ENCODE measurements around the gene FNIP1. TPM values are rescaled to one million over a fixed set of nuclear protein-coding genes. Genes with fewer than 3 reads are reported as not detected.
"Not testable (repeated sequence)": the region's sequence is repeated elsewhere in the genome, so short reads cannot be mapped to it uniquely, and the experiment has no call there.

The FNIP1 gene
- total RNA-seq, 1 donor from 2014 or later: 30.6 TPM

- H3K4me3 Mint-ChIP-seq (ENCODE audit: unreplicated experiment): no peak overlapping the region
- no peak overlapping the region for H3K27ac Mint-ChIP-seq (ENCODE audit: unreplicated experiment)
- H3K27me3 Mint-ChIP-seq (ENCODE audit: unreplicated experiment): no peaks in the 10 kb centered on the region
- no peak for DNase-seq (ENCODE audit: low spot score)
- no peak for TF ChIP-seq CTCF (IDR thresholded peaks at IDR 0.05; ENCODE audit: unreplicated experiment)
- H3K4me1 Mint-ChIP-seq (ENCODE audit: unreplicated experiment): peaks cover 13% of the 10 kb centered on the region
- H3K36me3 Mint-ChIP-seq (ENCODE audit: low read depth, unreplicated experiment): peaks cover 3% of the 10 kb centered on the region
- H3K9me3 Mint-ChIP-seq (ENCODE audit: unreplicated experiment): no peaks in the 10 kb centered on the region
These were observed 14.1 kb downstream of the FNIP1 start for GRCh38 chr5:131782717-131783116.

GRCh38 chr5:131778141-131778540 lies 18.7 kb downstream of the FNIP1 start:
- not testable (repeated sequence) for H3K9me3 Mint-ChIP-seq (ENCODE audit: unreplicated experiment); H3K27me3 Mint-ChIP-seq (ENCODE audit: unreplicated experiment); H3K4me1 Mint-ChIP-seq (ENCODE audit: unreplicated experiment)

GRCh38 chr5:131776450-131776849 lies 20.4 kb downstream of the FNIP1 start:
- no peak overlapping the region for H3K4me3 Mint-ChIP-seq (ENCODE audit: unreplicated experiment)
- no peaks in the 10 kb centered on the region for H3K27me3 Mint-ChIP-seq (ENCODE audit: unreplicated experiment)
- peaks cover under 1% of the 10 kb centered on the region for H3K36me3 Mint-ChIP-seq (ENCODE audit: low read depth, unreplicated experiment)
- H3K27ac Mint-ChIP-seq (ENCODE audit: unreplicated experiment): no peak overlapping the region
- no peaks in the 10 kb centered on the region for H3K9me3 Mint-ChIP-seq (ENCODE audit: unreplicated experiment)
- DNase-seq (ENCODE audit: low spot score): no peak
- no peaks in the 10 kb centered on the region for H3K4me1 Mint-ChIP-seq (ENCODE audit: unreplicated experiment)
- no peak for TF ChIP-seq CTCF (IDR thresholded peaks at IDR 0.05; ENCODE audit: unreplicated experiment)

More at GRCh38 chr5:131778141-131778540, 18.7 kb downstream of the FNIP1 start:
- not testable (repeated sequence) for H3K4me3 Mint-ChIP-seq (ENCODE audit: unreplicated experiment); H3K27ac Mint-ChIP-seq (ENCODE audit: unreplicated experiment); DNase-seq (ENCODE audit: low spot score); H3K36me3 Mint-ChIP-seq (ENCODE audit: low read depth, unreplicated experiment)

- no peak for TF ChIP-seq CTCF (IDR thresholded peaks at IDR 0.05; ENCODE audit: unreplicated experiment)
These were observed 22.0 kb downstream of the FNIP1 start for GRCh38 chr5:131774652-131775367.

GRCh38 chr5:131773805-131774204 lies 23.0 kb downstream of the FNIP1 start:
- no peaks in the 10 kb centered on the region for H3K36me3 Mint-ChIP-seq (ENCODE audit: low read depth, unreplicated experiment)
- no peak overlapping the region for H3K4me3 Mint-ChIP-seq (ENCODE audit: unreplicated experiment)
- no peaks in the 10 kb centered on the region for H3K9me3 Mint-ChIP-seq (ENCODE audit: unreplicated experiment)
- DNase-seq (ENCODE audit: low spot score): no peak
- H3K27me3 Mint-ChIP-seq (ENCODE audit: unreplicated experiment): no peaks in the 10 kb centered on the region
- no peak overlapping the region for H3K27ac Mint-ChIP-seq (ENCODE audit: unreplicated experiment)
- no peak for TF ChIP-seq CTCF (IDR thresholded peaks at IDR 0.05; ENCODE audit: unreplicated experiment)
- H3K4me1 Mint-ChIP-seq (ENCODE audit: unreplicated experiment): peaks cover 5% of the 10 kb centered on the region

More at GRCh38 chr5:131774652-131775367, 22.0 kb downstream of the FNIP1 start:
- no peaks in the 10 kb centered on the region for H3K9me3 Mint-ChIP-seq (ENCODE audit: unreplicated experiment)
- H3K4me1 Mint-ChIP-seq (ENCODE audit: unreplicated experiment): peaks cover 5% of the 10 kb centered on the region
- DNase-seq (ENCODE audit: low spot score): no peak
- H3K27me3 Mint-ChIP-seq (ENCODE audit: unreplicated experiment): no peaks in the 10 kb centered on the region
- no peak overlapping the region for H3K4me3 Mint-ChIP-seq (ENCODE audit: unreplicated experiment)
- no peaks in the 10 kb centered on the region for H3K36me3 Mint-ChIP-seq (ENCODE audit: low read depth, unreplicated experiment)
- no peak overlapping the region for H3K27ac Mint-ChIP-seq (ENCODE audit: unreplicated experiment)

All from endothelial cell (in vitro differentiated cells).